Astrocyte of the cerebellum (primary cell): ENCODE results near the gene MTUS2.

ENCODE experiments used
- DNase-seq: peaks from one replicate; pipeline ENCODE4 v3.0.0-alpha.2; 2011; ENCODE audit warnings: low read depth
- H3K4me3 ChIP-seq: 2 replicates; pipeline ENCODE4 v1.5.1; 2011; ENCODE audit warnings: mild to moderate bottlenecking, low read depth, low read length, moderate library complexity
- in situ Hi-C: cut with HindIII; loops from 2 replicates; pipeline ENCODE4 v1.10.0; 2017; ENCODE audit warnings: low sequenced_read_pairs
- TF ChIP-seq, protein P1 (sequence below): IDR thresholded peaks from 2 replicates; pipeline ENCODE4 v1.5.1; 2012; ENCODE audit warnings: low read length, low read depth, moderate library complexity, mild to moderate bottlenecking; ENCODE audit errors: missing control alignments

Gene MTUS2

DNA sequence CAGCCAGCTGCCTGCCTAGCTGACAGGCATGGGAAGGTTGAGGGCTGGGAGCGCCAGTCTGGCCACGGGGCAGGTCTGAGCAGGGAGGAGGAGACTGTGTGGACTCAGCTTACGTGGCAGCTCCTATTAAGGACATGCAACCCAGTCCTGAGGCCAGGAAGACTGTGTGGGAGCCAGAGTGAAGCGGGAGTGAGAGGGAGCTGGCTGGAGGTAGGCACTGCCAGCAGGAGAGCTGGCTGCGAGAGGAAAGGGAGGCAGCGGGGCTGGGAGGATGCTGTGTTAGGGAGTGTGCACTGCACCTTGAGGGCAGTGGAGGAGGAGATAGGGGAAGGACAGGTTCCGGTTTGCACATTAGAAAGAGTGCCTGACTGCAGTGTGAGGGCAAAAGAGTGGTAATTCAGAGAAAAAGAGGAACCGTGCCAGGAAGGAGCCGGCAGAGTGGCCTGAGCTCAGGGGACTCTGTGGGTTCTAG, 676.1 kb downstream of the MTUS2 start:
- in situ Hi-C loops: no loop called here
- no peak for DNase-seq
- TF ChIP-seq, protein P1, sequence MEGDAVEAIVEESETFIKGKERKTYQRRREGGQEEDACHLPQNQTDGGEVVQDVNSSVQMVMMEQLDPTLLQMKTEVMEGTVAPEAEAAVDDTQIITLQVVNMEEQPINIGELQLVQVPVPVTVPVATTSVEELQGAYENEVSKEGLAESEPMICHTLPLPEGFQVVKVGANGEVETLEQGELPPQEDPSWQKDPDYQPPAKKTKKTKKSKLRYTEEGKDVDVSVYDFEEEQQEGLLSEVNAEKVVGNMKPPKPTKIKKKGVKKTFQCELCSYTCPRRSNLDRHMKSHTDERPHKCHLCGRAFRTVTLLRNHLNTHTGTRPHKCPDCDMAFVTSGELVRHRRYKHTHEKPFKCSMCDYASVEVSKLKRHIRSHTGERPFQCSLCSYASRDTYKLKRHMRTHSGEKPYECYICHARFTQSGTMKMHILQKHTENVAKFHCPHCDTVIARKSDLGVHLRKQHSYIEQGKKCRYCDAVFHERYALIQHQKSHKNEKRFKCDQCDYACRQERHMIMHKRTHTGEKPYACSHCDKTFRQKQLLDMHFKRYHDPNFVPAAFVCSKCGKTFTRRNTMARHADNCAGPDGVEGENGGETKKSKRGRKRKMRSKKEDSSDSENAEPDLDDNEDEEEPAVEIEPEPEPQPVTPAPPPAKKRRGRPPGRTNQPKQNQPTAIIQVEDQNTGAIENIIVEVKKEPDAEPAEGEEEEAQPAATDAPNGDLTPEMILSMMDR: no peak

DNA sequence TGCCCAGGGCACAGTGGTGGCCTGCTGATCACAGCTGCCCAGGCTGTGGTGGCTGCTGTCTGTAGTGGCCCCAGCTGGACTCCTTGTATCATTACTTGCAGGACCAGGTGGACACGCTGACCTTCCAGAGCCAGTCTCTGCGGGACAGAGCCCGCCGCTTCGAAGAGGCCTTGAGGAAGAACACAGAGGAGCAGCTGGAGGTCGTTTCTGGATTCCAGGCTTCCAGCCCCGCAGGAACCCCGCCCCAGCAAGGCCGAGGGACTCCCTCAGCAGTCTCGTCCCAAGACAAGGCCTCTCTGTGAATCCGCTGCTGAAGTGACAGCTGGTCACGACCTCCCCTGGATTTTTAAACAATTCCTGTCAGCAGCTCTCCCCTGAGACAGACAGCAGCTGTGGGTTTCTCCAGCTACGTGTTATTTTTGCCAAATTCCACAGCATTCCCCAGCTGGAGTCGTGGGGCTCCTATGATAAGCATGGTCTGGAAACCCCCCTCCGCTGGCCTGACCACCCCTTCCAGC, 677.1 kb downstream of the MTUS2 start:
- in situ Hi-C loops: no loop called here
- H3K4me3 ChIP-seq: no peak overlapping the region
- TF ChIP-seq, protein P1: no peak
- DNase-seq: no peak

More for the DNA sequence above, 676.1 kb downstream of the MTUS2 start:
- no peak overlapping the region for H3K4me3 ChIP-seq

DNA sequence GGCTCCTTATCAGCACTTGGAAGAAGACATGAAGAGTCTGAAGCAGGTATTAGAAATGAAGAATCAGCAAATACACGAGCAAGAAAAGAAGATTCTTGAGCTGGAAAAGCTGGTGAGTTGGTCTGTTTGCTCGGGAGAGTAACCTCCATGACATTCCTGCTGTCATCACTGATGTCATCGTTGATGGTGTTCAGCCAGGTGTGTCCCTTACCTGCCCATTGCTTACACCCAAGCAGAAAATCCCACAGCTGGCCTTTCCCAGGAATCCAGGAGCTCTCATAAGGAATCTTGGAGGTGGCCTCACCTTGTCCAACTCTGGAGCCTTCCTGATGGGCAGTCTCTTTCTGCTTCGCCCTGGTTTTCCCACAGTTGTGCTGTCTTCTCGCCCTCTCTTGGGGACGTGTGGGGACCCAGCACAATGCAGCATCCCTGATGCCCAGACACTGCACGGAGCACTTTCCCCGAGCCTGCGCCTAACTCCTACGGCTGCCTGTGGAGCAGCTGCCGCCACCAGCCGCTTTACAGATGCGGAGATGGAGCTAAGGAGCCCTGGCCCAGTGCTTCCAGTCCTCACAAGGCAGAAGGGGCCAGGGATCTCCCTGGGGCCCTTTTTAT, 678.4 kb downstream of the MTUS2 start:
- H3K4me3 ChIP-seq: no peak overlapping the region
- in situ Hi-C loops: no loop called here
- DNase-seq: no peak
- TF ChIP-seq, protein P1: no peak

DNA sequence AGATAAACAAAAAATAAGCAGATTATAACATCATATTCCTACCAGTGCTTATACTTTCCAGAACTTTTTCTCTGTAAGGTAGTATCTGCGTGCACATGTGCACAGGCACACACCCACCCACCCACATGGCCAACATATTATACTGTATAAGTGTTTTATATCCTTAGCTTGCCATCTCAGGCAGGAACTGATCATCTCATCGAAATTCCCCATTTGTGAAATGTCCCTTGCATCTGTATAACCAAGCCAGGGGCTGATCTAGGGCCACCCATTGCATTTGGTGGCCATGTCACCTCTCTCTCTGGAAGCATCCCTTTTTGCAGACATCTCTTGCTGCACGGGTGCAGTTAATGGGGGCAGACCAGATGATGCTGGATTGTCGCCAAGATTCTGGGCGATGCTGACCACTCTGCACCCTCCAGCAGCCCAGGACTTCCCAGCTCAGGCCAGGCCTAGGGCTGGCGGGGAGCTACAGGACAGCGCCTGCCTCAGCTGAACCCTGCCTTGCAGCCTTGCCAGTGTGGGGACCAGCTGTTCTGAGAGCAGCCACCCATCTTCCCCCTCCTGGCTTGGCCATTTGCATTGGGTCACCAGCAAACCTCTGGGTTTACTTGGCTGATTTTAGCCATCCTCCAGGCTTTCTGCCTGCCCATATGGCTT, 679.5 kb downstream of the MTUS2 start:
- in situ Hi-C loops: no loop called here
- TF ChIP-seq, protein P1: no peak
- no peak for DNase-seq
- H3K4me3 ChIP-seq: no peak overlapping the region

DNA sequence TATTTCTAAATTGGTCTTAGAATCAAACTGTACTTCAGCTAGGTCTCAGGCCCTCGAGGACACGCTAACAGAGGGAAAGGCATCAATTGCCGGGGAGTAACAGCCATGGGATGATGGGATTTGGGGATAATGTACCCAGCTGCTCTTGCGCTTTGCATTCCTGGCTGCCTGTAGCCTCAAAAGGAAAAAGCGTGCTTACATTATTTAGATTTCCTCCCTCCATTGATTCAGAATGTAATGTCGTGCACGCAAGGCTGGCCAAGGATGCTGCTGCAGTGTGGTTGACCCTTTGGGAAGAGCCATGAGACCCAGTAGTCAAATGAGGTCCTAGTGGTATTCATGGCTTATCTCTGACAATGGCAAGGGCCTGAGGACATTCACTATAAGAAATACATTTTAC, 680.2 kb downstream of the MTUS2 start:
- H3K4me3 ChIP-seq: no peak overlapping the region
- DNase-seq: no peak
- TF ChIP-seq, protein P1: no peak
- in situ Hi-C loops: no loop called here

DNA sequence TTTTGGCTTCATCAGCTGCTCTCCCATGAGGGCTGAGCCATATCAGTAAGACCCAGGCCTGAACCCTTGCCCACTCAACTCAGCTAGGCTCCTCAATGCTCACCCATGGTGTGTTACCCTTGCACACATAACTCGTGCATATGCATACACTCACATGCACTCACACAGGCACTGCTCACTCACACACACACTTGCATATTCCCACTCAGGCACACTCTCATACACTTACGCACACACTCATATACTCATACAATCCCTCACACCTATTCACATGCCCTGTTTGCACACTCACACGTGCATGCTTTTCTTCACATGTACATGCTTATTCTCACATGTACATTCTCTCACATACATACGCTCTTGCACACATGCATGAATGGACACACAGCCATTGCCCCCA, 681.5 kb downstream of the MTUS2 start:
- TF ChIP-seq, protein P1: no peak
- H3K4me3 ChIP-seq: no peak overlapping the region
- in situ Hi-C loops: no loop called here
- DNase-seq: no peak
